Measurements from ENCODE around the gene PVRIG.

DNA sequence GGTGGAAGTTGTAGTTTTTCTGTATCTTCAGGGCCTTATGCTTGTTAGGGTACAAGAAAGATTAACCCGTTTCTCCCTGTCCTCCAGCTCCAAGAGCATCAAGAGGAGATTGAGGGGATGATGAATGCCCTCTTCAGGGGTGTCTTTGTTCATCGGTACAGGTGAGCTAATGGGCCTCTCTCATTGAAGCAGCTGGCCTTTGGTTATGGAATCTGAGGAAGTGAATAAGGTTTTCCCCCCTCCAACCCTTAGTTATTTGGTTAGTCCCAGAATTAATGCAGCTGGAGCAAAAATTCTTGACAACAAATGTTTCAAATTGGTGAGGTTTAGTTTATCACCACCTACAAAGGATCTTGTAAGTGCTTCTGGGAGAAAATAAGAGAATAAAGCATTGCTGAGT is 24.5 kb upstream of the PVRIG start:
- TF ChIP-seq POLR2AphosphoS5 (IDR thresholded peaks at IDR 0.05; ENCODE audit: low read depth, low read length) = no peak
- no peak for TF ChIP-seq POLR2A (IDR thresholded peaks at IDR 0.05; ENCODE audit: low read depth, low read length)
- TF ChIP-seq SPI1 (IDR thresholded peaks at IDR 0.05; ENCODE audit: low read depth, low read length) = no peak
- TF ChIP-seq PAX5 (IDR thresholded peaks at IDR 0.05; ENCODE audit: insufficient read depth, low read length, severe bottlenecking) = no peak
- no peak for TF ChIP-seq TAF1 (IDR thresholded peaks at IDR 0.05; ENCODE audit: low read depth, low read length)
- no peak for TF ChIP-seq POU2F2 (IDR thresholded peaks at IDR 0.05; ENCODE audit: low read depth, low read length)

Measured in GM12891 (cell line).